ENCODE measurements around the gene HOXA11. TPM values are rescaled to one million over a fixed set of nuclear protein-coding genes. Genes with fewer than 3 reads are reported as not detected.

HOXA11 gene
- total and polyA plus RNA-seq, 7 experiments from 2014 or later = not detected

DNA sequence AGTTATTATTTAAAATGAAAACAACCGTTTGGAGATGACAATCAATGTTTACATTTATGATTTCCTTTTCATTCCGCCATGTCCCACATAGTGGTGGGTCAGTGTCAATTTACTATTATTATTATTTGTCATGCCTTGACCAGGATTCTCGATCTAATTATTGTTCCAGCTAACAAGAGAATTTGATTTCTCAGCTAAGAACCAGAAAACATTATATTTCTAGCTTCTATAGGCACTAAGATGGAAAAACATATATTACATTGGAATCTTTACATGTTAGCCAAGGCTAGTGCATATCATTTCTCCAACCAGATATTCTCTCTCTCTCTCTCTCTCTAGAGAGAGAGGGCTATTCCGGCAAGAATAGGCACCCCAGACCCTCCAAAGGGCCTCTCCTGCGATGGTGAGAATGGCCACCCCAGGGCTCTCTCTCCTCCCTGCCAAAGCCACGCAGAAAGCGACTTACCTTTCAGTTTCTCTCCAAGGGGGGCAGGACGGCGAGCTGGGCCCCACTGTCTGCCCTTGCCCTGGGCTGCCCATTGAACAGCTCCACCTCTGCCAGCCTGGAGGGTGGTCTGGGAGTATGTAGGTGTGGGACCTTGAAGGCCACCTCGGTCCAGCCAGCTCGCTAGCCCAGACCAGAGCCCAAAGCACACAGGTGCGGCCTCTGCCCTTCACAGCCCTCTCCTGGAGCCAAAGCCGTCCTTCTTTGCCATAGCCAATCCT lies 35.0 kb downstream of the HOXA11 start:
- Mint-ChIP-seq H3K27me3 (peaks cover 78 to 90% (median 85%) of the 10 kb centered on the region in 5 donors), H3K27ac (peak overlapping the region in 1 of 9 donors; percentile 38), H3K4me3 (peak overlapping the region; percentile 29 to 80 (median 77)), H3K9me3 (peaks cover 0 to 3% (median 0%) of the 10 kb centered on the region in 11 donors), H3K4me1 (peaks cover 16 to 58% (median 40%) of the 10 kb centered on the region in 7 donors), H3K36me3 (peaks cover 0 to 3% (median 0%) of the 10 kb centered on the region in 5 donors)
- ATAC-seq (no peak), DNase-seq (no peak)
- H3K27ac ChIP-seq (ENCODE audit: low read depth, low read length) = no peak overlapping the region
- no peaks in the 10 kb centered on the region for H3K9me3 ChIP-seq (ENCODE audit: control insufficient read depth in 2 of 3, low read length in 3 of 3)
- ChIA-PET CTCF (interaction anchor here (0.6 to 4.2 kb wide), 9 partner anchors 9 to 463 kb away, joined by 3 to 42 read pairs (median 3); no protein-coding TSS in a partner anchor), POLR2A (interaction anchor here (0.7 kb wide), 1 partner anchor 56 kb away, joined by 3 read pairs; no protein-coding TSS in a partner anchor)
- H3K36me3 ChIP-seq (ENCODE audit: control insufficient read depth in 2 of 3, insufficient read depth in 3 of 3, low read length in 3 of 3) = no peaks in the 10 kb centered on the region
- peaks cover 44 to 66% of the 10 kb centered on the region in 2 donors for H3K27me3 ChIP-seq (ENCODE audit: control insufficient read depth in 2 of 2, insufficient read depth in 2 of 2, low read length in 2 of 2)
- peak overlapping the region; percentile 75 for H3K4me3 ChIP-seq (ENCODE audit: low read length)
- peaks cover 26 to 37% of the 10 kb centered on the region in 2 donors for H3K4me1 ChIP-seq (ENCODE audit: control insufficient read depth in 2 of 2, insufficient read depth in 2 of 2, low read length in 2 of 2)
- intact Hi-C loops (cut with micrococcal nuclease) = loop anchor here (1.0 to 5.0 kb wide), 3 partner anchors 11 to 51 kb away; partner anchors contain the start of gene HOXA11 (in 2 of the 2)

DNA sequence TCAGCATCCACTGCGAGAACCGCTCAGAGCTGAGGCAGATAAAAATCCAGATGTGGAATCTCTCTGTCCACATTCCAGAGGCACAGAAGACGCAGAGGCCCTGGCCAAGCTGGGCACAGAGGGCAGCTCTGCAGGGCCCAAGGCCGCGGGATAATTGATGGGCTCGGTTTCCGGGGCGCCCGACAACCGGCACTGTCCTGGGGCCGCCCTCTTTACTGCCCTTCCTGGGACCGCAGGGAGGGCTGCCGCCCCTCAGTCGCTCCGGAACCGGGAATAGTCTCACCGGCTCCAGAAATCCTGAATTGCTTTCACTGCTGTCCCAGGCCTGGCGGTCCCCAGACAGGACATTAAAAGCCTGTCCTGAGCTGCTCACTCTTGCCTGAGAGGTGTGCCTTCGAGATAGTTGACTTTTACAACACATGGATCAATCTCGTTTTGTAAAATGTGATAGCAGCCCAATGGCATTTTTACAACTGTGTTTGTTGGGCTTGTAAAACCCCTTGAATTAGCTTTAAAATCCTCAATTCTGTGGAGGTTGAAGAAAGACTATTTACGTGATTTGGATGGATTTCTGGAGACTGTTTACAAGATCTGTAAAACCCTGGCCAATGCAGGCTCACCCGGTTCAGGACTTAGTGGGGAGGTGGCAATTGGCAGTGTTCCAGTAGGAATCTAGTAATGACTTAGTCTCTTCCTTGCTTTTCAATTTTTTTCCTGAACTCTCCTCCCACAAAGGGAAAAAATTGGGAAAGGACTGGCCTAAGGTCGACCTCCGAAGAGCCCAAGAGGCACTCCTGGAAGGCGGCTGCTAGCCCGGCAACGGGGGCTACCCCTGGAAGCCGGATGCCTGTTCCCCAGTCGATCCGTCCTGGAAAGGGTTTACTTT lies 36.0 kb downstream of the HOXA11 start:
- Mint-ChIP-seq H3K27me3 (peaks cover 70 to 86% (median 75%) of the 10 kb centered on the region in 5 donors), H3K9me3 (peaks cover 0 to 3% (median 0%) of the 10 kb centered on the region in 11 donors), H3K4me3 (peak overlapping the region in 4 of 10 donors; percentile 26 to 82 (median 68)), H3K36me3 (peaks cover 0 to 3% (median 0%) of the 10 kb centered on the region in 5 donors), H3K27ac (no peak overlapping the region), H3K4me1 (peaks cover 10 to 48% (median 32%) of the 10 kb centered on the region in 7 donors)
- Histone ChIP-seq H3K4me1 (ENCODE audit: control insufficient read depth in 2 of 2, insufficient read depth in 2 of 2, low read length in 2 of 2) (peaks cover 23 to 28% of the 10 kb centered on the region in 2 donors), H3K9me3 (ENCODE audit: control insufficient read depth in 2 of 3, low read length in 3 of 3) (no peaks in the 10 kb centered on the region), H3K27ac (ENCODE audit: low read depth, low read length) (no peak overlapping the region), H3K27me3 (ENCODE audit: control insufficient read depth in 2 of 2, insufficient read depth in 2 of 2, low read length in 2 of 2) (peaks cover 35 to 56% of the 10 kb centered on the region in 2 donors), H3K4me3 (ENCODE audit: low read length) (no peak overlapping the region), H3K36me3 (ENCODE audit: control insufficient read depth in 2 of 3, insufficient read depth in 3 of 3, low read length in 3 of 3) (no peaks in the 10 kb centered on the region)
- ATAC-seq = no peak
- ChIA-PET CTCF (interaction anchor here (0.6 to 4.2 kb wide), 7 partner anchors 10 to 765 kb away, joined by 3 to 42 read pairs (median 3); no protein-coding TSS in a partner anchor), POLR2A (interaction anchor here (0.7 to 0.8 kb wide), 2 partner anchors 20 to 57 kb away, joined by 3 read pairs; no protein-coding TSS in a partner anchor)
- intact Hi-C loops (cut with micrococcal nuclease) = no loop called here
- no peak for DNase-seq

DNA sequence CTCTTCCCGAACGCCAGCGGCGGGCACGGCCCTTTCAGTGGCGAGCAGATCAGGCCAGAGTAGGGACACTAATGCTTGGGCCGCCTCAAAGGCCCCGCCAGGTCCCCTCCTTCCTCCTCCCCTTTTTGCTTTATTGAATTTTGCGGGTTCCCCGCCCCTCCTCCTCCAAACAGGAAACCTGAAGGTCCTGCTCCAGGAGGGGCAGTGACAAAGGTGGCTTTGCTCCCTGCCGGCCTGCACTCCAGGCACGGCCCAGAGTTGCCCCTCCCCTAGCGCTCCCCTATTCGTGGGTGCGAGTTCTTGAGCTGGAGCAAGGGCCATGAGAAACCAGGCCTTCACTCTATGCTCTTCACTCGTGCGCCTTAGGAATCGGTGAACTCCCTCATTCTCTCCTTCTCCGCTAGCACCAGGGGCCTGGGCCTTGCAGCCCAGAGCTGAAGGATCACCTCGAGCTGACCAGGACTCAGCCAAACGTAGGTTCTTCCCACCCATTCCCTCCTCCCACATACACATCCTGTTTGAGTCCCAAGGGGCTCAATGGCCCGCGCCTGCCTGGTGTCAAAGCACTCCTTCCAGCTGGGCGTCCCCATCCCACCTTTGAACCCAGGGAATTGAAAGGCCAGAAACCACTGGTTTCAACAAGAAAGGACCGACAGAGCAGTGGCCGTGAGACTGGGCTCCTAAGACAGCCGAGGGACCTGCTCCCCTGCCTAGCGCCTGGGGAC lies 36.8 kb downstream of the HOXA11 start:
- no peaks in the 10 kb centered on the region for H3K36me3 ChIP-seq (ENCODE audit: control insufficient read depth in 2 of 3, insufficient read depth in 3 of 3, low read length in 3 of 3)
- CTCF ChIA-PET = interaction anchor here (1.1 to 4.2 kb wide), 2 partner anchors 14 to 28 kb away, joined by 4 to 42 read pairs; no protein-coding TSS in a partner anchor
- Mint-ChIP-seq H3K27ac (peak overlapping the region in 3 of 9 donors; percentile 42 to 62 (median 45)), H3K27me3 (peaks cover 61 to 81% (median 68%) of the 10 kb centered on the region in 5 donors), H3K9me3 (peaks cover 0 to 3% (median 0%) of the 10 kb centered on the region in 11 donors), H3K4me1 (peaks cover 10 to 43% (median 28%) of the 10 kb centered on the region in 7 donors), H3K4me3 (peak overlapping the region in 9 of 10 donors; percentile 56 to 82 (median 69)), H3K36me3 (peaks cover 0 to 3% (median 0%) of the 10 kb centered on the region in 5 donors)
- no peaks in the 10 kb centered on the region for H3K9me3 ChIP-seq (ENCODE audit: control insufficient read depth in 2 of 3, low read length in 3 of 3)
- peaks cover 28 to 48% of the 10 kb centered on the region in 2 donors for H3K27me3 ChIP-seq (ENCODE audit: control insufficient read depth in 2 of 2, insufficient read depth in 2 of 2, low read length in 2 of 2)
- POLR2A ChIA-PET = interaction anchor here (1.2 kb wide), 1 partner anchor 9 kb away, joined by 3 read pairs; no protein-coding TSS in a partner anchor
- ATAC-seq = no peak
- H3K4me1 ChIP-seq (ENCODE audit: control insufficient read depth in 2 of 2, insufficient read depth in 2 of 2, low read length in 2 of 2) = peaks cover 23 to 28% of the 10 kb centered on the region in 2 donors
- no peak for DNase-seq
- intact Hi-C loops (cut with micrococcal nuclease) = no loop called here
- no peak overlapping the region for H3K4me3 ChIP-seq (ENCODE audit: low read length)
- no peak overlapping the region for H3K27ac ChIP-seq (ENCODE audit: low read depth, low read length)

GRCh38 chr7:27147199-27148030 lies 37.6 kb downstream of the HOXA11 start, which contains the start of gene HOXA6:
HOXA6 (minus strand) TSS chr7:27147774; CDS start chr7:27147749, 25 bp downstream.
- Histone ChIP-seq H3K4me3 (ENCODE audit: low read length) (no peak within 1 kb of the TSS), H3K27ac (ENCODE audit: low read depth, low read length) (no peak within 1 kb of the TSS), H3K4me1 (ENCODE audit: control insufficient read depth in 2 of 2, insufficient read depth in 2 of 2, low read length in 2 of 2) (peaks cover 21 to 26% of the 10 kb centered on the region in 2 donors), H3K36me3 (ENCODE audit: control insufficient read depth in 2 of 3, insufficient read depth in 3 of 3, low read length in 3 of 3) (no peaks in the 10 kb centered on the region), H3K27me3 (ENCODE audit: control insufficient read depth in 2 of 2, insufficient read depth in 2 of 2, low read length in 2 of 2) (peaks cover 20 to 40% of the 10 kb centered on the region in 2 donors), H3K9me3 (ENCODE audit: control insufficient read depth in 2 of 3, low read length in 3 of 3) (no peaks in the 10 kb centered on the region)
- H3K4me1 Mint-ChIP-seq = peaks cover 10 to 41% (median 28%) of the 10 kb centered on the region in 7 donors
- ChIA-PET POLR2A (interaction anchor here (1.2 kb wide), 1 partner anchor 10 kb away, joined by 3 read pairs; no protein-coding TSS in a partner anchor), CTCF (interaction anchor here (1.0 to 4.2 kb wide), 2 partner anchors 14 to 460 kb away, joined by 3 to 42 read pairs; no protein-coding TSS in a partner anchor)
- intact Hi-C loops (cut with micrococcal nuclease) = no loop called here
- peak within 1 kb of the TSS in 9 of 10 donors; percentile 56 to 82 (median 69) for H3K4me3 Mint-ChIP-seq
- H3K9me3 Mint-ChIP-seq = peaks cover 0 to 3% (median 0%) of the 10 kb centered on the region in 11 donors
- H3K36me3 Mint-ChIP-seq = peaks cover 0 to 3% (median 0%) of the 10 kb centered on the region in 5 donors
- peak within 1 kb of the TSS in 3 of 9 donors; percentile 42 to 62 (median 45) for H3K27ac Mint-ChIP-seq
- ATAC-seq (no peak), DNase-seq (no peak)
- H3K27me3 Mint-ChIP-seq = peaks cover 63 to 81% (median 65%) of the 10 kb centered on the region in 5 donors

GRCh38 chr7:27146491-27147198 lies 38.4 kb downstream of the HOXA11 start:
- ATAC-seq (no peak), DNase-seq (no peak)
- ChIA-PET CTCF (interaction anchor here (1.0 kb wide), 1 partner anchor 459 kb away, joined by 3 read pairs; no protein-coding TSS in a partner anchor), POLR2A (no interaction called here)
- Histone ChIP-seq H3K27ac (ENCODE audit: low read depth, low read length) (no peak overlapping the region), H3K4me3 (ENCODE audit: low read length) (no peak overlapping the region), H3K27me3 (ENCODE audit: control insufficient read depth in 2 of 2, insufficient read depth in 2 of 2, low read length in 2 of 2) (peaks cover 12 to 32% of the 10 kb centered on the region in 2 donors), H3K9me3 (ENCODE audit: control insufficient read depth in 2 of 3, low read length in 3 of 3) (no peaks in the 10 kb centered on the region), H3K4me1 (ENCODE audit: control insufficient read depth in 2 of 2, insufficient read depth in 2 of 2, low read length in 2 of 2) (peaks cover 14 to 19% of the 10 kb centered on the region in 2 donors), H3K36me3 (ENCODE audit: control insufficient read depth in 2 of 3, insufficient read depth in 3 of 3, low read length in 3 of 3) (no peaks in the 10 kb centered on the region)
- H3K27me3 Mint-ChIP-seq = peaks cover 56 to 77% (median 63%) of the 10 kb centered on the region in 5 donors
- H3K27ac Mint-ChIP-seq = no peak overlapping the region
- peaks cover 0 to 3% (median 0%) of the 10 kb centered on the region in 11 donors for H3K9me3 Mint-ChIP-seq
- peaks cover 7 to 33% (median 21%) of the 10 kb centered on the region in 7 donors for H3K4me1 Mint-ChIP-seq
- peaks cover 0 to 3% (median 0%) of the 10 kb centered on the region in 5 donors for H3K36me3 Mint-ChIP-seq
- H3K4me3 Mint-ChIP-seq = peak overlapping the region in 2 of 10 donors; percentile 54 to 82
- intact Hi-C loops (cut with micrococcal nuclease) = no loop called here

Data from naive thymus-derived CD4-positive, alpha-beta T cell (primary cell).